HG03045 (cell line): ENCODE results near the gene RPL29.

Source experiments
- ATAC-seq: cut with Tn5 transposase; IDR thresholded peaks from one replicate; pipeline ENCODE4 v1.9.1; 2021; ENCODE audit warnings: mild to moderate bottlenecking, moderate library complexity; ENCODE audit not compliant: unreplicated experiment

RPL29 gene

DNA sequence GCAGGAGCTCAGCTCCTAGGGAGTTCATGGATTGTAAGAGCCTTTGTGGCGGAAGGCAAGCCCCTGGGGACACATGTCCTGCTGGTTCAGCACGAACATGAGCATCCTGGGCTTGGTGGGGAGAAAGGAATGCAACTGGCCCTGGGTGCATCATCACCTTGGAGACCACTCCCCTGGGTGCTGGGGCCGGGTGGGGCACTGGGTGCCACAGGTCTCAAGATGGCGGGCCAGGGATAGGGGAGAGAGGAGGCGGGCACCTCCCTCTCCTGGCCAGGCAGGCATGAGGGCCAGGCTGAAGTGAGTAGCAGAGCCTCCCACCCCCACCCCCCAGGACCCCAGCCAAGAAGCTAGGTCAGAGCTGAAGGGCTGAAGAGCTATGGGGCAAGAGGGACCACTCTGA, 29.2 kb downstream of the RPL29 start:
- ATAC-seq = no peak

DNA sequence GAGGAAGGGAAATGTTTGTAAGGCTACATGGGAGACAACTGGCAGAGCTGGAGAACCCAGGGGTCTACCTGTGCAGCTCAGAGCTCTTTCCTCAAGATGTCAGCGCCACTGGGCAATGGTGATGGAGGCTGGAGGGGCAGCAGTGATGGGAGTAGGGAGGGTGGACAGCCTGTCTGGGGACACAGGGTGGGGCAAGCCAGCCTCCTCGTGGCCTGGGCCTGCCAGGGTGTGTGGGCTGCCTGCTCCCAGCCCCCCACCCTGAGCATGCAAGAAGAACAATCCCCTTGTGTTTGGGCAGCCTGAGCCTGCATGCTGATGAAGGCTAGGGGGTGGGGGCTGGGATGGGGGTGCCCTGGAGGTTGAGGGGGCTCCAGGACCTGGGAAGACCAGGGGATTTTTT, 29.7 kb downstream of the RPL29 start:
- no peak for ATAC-seq

DNA sequence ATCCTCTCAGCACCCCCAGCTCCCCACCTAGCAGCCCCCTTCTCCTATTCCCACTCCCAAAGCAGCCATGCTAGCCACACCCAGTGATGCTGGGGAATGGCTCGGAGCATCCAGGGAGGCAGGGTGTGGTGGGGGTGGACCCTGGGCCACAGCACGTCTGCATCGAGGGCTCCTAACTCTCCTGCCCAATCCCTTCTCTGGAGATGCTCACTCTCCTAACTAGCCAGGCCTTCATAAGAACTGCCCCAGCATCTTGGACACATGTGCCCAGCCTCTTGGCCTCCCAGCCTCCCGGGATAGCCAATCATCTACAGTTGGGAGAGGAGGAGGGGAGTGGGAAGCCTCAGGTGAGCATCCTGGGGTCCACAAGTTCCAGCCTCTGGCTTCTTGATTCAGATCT, 31.2 kb downstream of the RPL29 start:
- ATAC-seq = no peak

DNA sequence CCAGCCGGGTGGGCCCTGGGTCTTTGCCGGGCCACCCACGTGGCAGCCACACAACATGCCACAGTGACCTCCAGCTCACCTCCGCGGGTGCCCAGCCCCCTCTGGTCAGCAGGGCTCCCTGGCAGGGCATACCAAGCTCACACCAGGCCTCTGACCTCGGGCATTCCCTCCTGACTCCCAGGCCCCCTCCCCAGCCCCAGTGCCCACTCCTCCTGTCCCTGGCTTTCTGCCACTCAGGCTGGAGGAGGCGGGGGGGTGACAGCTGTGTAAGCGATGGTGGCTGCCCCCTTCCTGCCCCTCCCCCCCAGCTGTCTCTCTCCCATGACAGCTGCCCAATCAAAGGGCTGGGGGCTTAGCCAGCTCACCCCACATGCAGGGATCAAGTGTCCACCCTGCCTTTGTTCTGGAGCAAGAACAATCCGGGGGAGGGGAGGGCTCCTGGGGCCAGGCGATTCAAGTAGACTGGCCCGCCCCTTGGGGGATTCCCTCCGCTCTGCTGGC, 31.7 kb downstream of the RPL29 start:
- no peak for ATAC-seq

DNA sequence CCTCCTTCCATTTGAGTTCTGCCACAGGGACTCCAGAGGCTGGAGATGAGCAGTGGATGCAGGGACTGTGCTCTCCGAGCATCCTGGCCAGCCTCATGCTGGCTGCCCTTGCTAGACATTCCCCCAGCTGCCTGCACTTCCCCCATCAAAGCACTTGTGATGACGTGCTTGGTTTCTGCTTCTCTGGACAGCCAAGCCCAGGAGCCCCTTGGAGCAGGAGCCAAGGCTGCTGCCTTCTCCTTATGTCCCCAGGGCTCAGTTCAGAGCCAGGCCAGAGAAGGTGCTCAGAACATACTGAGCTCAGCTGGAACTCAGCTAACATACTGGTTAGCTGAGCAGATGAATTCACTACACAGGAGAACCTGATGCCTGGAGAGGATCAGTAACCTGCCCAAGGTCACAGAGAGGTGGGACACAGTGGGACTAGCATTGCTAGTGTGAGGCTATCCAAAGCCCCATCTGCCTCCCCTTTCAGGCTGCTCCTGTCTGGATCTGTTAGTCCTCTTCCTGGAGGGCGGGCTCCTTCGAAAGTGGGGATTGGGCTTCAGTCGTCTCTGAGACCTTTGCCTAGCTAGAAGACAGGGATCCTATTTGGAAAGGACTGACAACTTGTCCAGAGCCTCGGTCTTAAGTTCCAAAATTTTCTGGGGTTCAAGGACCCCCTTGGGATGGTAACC, 32.7 kb downstream of the RPL29 start:
- ATAC-seq = no peak

DNA sequence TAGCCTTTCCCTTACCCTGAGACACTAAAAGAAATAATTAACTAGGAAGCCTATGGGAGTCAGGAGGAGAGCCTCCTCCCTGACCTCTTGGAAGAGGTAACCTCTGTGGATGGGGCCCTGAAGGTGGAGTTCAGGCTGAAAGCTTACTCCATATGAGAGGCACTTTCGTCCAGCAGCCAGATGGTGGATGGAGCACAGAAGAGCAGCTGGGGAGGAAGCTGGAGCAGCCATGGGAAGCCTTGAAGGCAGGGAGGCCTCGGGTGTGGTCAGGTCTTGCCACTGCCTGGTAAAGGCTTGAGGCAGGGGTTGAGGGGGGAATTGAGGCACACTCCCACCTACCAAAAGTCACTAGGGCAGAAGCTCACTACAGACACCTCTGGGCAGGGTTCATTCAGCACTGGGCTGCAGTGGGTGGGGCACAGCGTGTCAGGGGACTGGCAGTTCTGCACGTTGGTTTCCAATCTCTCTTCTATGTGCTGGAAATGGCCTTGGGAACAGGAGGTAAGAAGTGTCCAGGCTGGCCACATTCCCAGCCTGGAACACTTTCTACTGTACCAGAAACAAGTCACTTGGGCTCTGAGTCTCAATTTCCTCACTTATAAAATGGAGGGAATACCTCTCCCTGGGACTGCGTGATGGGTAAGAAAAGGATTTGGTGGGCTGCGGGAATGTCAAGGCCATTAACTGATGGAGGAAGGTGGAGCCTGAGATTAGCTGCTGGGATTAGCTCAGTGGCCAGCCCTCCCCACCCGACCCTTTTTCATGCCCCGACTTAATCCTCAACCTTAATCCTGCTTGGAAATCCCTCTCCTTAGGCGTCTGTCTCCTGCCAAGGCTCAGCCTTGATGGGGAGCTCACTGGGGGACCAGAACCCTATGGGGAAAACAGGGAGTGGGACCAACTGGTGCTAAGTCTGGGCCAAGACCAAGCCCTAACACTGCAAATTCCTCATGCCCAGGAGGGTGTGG, 33.8 kb downstream of the RPL29 start:
- ATAC-seq = no peak

DNA sequence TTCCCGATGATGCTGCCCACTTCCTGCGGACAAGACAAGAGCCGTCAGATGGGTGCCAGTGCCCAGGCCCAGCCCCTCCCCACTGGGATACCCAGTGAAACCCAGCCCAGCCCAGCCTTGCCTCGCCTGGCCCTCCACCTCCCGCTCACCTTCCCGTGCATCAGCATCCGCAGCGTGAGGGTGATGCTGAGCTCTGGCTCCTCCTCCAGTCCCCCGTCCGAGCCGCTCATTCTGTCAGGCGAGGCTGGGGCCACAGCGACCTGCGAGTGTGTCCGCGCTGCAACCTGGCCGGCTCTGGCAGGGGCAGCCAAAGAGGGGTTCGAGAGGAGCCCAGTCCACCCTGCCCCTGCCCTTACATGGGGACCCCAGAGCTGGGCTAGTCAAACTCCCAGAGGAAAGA, 34.7 kb downstream of the RPL29 start:
- ATAC-seq = no peak

DNA sequence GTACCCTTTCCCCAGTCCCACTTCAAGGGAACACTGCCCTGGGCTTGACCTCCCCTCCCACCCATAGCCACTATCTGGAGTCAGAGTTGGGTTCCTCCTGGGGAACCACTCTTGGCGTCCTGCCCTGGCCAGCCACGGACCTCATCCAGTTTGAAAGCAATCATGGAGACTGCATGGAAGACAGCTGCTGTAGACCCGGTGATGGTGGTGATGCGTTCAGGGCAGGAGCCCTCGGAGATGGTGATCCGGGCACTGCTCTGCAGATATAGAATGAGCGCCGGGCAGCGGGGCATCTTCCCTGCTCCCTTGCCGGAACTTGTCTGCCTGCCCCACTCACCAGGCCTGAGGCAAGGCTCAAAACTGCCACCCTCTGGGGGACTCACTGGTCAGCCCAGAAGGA, 35.3 kb downstream of the RPL29 start:
- no peak for ATAC-seq

DNA sequence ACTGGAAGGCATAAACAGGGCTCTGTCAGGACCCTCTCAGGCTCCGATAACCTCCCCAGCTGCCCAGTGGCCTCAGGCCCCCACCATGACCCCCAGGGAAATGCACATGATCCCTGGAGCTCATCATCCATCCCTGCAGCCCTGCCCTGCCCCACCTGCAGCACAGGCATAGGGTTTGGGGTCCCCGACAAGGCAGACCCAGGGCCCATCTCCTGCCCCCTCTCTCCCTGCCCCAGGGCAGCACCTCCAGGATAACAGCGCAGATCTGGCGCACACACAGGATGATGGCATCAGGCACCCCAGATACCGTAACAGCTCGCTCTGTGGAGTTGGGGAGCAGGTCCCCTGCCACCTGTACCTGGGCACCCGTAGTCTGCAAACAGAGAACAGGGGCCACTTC, 36.0 kb downstream of the RPL29 start:
- ATAC-seq = no peak

DNA sequence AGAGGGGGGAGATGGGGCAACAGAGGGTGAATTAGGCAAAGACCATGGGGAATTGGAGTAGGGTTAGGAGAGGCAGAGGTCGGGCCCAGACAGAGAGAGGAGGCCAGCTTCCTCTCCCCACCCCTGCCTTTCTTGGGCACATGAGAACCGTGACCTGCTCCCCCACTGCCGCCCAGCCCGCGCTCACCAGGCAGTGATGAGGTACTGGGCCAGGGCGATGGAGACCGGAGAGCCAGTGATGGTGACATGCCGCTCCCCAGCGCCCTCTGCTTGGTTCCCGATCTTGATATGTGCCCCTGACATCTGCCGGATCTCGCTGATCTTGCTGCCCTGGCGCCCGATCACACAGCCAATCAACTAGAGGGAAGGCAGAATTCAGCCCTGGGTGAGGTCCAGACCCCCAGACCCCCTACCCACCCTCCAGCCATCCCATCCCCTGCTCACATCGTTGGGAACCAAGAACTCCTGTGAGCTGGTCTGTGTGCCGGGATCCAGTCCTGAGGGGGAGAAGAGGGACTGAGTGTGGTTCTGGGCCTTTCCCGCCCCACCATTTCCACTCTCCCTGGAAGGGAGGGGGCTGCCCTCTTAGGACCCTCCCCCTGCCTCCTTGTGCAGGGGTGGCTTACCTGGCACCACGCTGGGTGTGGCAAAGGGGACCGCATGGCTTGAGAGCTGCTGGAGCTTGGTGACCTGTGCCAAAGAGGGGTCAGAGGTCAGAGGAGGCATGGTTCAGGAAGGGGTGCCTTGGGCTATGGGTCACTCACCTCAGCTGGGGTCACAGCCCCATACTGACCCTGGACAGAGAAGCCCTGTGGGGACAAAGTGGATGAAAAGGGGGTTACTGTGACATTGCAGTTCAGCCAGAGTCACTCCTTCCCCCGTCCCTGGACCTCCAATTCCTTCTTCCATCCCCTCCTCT, 36.8 kb downstream of the RPL29 start:
- ATAC-seq = no peak

DNA sequence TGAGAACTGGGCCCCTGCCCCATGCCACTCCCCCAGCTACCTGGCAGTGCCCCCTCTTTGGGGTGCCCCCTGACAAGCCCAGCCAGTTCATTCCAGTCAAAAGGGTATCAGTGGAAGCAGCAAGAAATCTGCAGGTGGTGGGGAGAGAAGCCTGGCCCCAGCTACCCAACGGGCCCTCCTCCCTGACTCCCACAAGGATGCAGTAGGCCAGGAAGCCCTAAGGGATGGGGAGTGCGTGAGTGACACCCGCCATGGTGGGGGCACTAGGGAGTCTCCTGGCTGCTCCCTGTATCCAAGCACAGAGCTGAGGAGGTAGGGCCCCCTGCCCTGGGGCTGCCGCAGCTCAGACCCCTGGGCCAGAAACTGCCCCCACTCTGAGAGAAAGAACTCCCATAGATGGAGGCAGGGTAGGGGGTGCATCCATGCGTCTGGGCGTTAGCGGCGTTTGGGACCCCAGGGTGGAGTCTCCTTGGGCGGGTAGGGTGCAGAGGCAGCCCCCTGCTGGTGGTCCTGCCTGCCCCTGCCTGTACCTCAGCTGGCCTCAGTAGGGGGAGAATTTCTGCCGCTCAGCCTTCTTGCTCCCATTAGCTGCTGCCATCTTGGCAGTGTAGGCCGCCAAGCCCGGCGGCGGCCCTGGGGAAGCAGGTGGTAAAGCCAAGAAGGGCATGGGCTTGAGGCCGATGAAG, 38.0 kb downstream of the RPL29 start:
- ATAC-seq = no peak

DNA sequence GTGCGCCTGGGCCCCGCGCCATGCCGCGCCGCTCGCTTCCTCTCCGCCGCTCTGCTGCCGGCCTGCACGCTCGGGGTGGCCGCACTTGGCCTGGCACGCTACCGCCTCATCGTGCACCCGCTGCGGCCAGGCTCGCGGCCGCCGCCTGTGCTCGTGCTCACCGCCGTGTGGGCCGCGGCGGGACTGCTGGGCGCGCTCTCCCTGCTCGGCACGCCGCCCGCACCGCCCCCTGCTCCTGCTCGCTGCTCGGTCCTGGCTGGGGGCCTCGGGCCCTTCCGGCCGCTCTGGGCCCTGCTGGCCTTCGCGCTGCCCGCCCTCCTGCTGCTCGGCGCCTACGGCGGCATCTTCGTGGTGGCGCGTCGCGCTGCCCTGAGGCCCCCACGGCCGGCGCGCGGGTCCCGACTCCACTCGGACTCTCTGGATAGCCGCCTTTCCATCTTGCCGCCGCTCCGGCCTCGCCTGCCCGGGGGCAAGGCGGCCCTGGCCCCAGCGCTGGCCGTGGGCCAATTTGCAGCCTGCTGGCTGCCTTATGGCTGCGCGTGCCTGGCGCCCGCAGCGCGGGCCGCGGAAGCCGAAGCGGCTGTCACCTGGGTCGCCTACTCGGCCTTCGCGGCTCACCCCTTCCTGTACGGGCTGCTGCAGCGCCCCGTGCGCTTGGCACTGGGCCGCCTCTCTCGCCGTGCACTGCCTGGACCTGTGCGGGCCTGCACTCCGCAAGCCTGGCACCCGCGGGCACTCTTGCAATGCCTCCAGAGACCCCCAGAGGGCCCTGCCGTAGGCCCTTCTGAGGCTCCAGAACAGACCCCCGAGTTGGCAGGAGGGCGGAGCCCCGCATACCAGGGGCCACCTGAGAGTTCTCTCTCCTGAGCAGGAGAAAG, 39.6 kb downstream of the RPL29 start:
- no peak for ATAC-seq

DNA sequence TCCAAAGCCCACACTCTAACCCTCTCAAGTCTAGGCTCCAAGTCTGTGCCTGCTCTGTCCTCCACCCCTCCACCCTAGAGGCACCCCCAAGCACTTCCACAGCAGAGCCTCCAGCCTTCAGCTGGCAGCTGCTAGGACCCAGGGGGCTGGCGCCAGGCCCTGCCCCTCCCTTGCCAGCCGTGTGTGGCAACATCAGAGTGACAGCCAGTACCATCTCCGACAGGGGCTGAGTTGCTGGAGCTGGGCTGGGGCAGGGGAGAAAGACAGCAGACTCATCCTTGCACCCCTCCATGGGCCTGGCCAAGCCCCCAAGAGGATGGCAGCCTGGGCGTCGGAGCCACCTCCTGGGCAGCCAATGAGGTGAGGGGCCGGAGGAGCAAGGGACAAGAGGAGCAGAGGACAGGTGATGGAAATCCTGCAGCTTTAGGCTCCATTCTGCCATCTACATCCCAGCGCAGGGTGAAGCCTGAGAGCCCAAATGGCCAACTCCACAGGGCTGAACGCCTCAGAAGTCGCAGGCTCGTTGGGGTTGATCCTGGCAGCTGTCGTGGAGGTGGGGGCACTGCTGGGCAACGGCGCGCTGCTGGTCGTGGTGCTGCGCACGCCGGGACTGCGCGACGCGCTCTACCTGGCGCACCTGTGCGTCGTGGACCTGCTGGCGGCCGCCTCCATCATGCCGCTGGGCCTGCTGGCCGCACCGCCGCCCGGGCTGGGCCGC, 40.4 kb downstream of the RPL29 start, which contains the start of gene GPR62:
GPR62 (plus strand) TSS at position 207 of the 718 bp plus-strand sequence; CDS start at position 479, 272 bp downstream.
- no peak for ATAC-seq

DNA sequence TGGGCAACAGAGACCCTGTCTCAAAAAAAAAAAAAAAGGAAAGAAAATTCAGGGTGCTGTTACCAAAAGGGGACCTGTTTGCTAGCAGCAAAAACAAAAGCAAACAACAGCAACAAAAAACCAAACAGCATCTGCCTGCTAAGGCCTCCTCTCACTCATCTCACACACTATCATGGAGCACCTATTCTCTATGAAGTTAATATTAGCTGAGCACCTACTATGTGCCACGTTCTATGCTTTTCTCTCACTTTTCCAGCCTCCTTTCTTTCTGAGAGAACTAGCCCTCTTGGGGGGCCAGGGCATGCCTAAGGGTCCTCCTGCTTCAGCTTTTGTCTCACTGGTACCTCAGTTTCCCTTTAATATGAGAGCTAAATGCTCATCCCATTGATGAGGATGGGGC, 41.0 kb downstream of the RPL29 start:
- no peak for ATAC-seq

DNA sequence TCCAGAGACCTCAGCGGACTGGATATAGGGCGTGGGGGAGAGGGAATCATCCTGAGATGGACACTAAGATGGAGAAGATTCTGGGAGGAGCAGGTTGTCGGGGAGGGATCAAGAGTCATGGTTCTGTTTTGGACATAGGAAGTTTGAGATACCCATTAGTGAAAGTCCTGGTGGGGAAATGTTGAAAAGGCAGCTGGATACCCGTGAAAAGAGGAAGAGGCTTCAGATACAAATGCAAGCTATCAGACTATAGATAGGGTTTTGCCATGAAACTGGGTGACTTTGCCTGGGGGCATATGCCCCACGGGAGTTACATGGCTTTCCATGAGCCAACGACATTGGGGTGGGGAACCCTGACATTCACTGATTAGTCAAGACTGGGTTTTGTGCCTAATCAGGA, 41.6 kb downstream of the RPL29 start:
- no peak for ATAC-seq

DNA sequence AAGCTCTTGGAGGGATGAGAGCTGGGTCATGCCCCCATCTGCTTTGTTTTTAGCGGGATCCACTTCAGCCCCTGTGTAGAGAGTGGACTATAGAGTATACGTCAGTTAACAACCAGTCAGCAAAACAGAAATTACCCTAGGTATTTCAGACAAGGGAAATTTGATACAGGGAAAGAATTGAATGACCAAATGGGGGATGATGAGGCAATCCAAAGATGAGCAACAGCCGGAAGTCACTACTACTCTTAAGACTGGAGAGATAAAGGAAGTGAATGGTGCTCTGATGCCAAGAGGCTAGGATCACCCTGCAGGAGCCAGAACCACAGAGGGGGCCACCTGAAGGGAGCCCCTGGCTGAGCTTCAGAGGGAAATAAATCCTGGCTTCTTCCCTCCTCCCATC, 42.2 kb downstream of the RPL29 start:
- ATAC-seq = no peak

DNA sequence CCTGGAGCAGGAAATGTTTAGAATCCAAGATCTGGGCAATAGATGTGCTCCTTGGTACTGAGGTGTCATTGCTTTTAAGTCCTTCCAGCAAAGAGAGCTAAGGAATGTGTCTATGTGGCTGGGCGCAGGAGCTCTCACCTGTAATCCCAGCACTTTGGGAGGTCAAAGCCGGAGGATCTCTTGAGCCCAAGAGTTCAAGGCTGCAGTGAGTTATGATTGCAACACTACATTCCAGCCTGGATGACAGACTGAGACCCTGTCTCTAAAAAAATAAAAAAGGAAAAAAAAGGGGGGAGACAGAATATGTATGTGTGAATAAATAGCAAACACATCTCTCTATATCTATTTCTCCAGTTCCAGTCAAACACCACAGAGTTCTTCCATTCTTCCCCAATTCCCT, 44.8 kb downstream of the RPL29 start:
- ATAC-seq = no peak

DNA sequence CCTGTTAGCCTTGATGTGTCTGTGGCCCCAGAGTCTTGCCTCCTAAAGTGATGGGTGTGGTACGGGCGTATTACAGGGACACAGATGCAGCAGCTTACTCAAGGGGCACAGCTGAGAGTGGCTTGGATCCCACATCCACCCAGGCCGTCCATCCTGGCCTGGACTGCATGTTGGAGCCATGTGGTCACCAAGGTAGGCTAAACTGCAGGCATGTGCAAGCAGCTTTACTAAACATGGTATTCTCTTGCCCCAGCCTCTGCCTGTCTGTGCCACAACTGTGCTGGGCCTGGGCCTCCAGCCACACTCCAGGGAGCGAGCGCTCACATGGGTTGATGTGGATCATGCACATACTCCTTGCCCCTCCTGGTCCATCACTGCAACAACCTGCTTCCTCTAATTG, 46.6 kb downstream of the RPL29 start:
- no peak for ATAC-seq
